Muscle of leg (tissue), 11 donors: ENCODE measurements around the gene MINAR2. TPM values are rescaled to one million over a fixed set of nuclear protein-coding genes. Genes with fewer than 3 reads are reported as not detected.

Experiments used
- DNase-seq: peaks from one replicate; pipeline ENCODE4 v3.0.0; 2013
- H3K27ac ChIP-seq: one replicate; pipeline ENCODE4 v1.5.1; 2013; ENCODE audit warnings: mild to moderate bottlenecking, low read length, control low read depth
- H3K27me3 ChIP-seq: one replicate; pipeline ENCODE4 v1.6.1; 2013; ENCODE audit warnings: low read length; ENCODE audit not compliant: control insufficient read depth, insufficient read depth
- H3K36me3 ChIP-seq: one replicate; pipeline ENCODE4 v1.6.1; 2013; ENCODE audit warnings: low read length; ENCODE audit not compliant: control insufficient read depth, insufficient read depth
- H3K4me1 ChIP-seq: one replicate; pipeline ENCODE4 v1.6.1; 2013; ENCODE audit warnings: low read length; ENCODE audit not compliant: control insufficient read depth, insufficient read depth
- H3K4me3 ChIP-seq: one replicate; pipeline ENCODE4 v1.5.1; 2013; ENCODE audit warnings: low read length, control low read depth
- H3K9me3 ChIP-seq: replicated peaks from 2 replicates; pipeline ENCODE4 v1.6.1; 2013; ENCODE audit warnings: low read depth, low read length; ENCODE audit not compliant: control insufficient read depth
- WGBS: methylation state at CpG from one replicate; pipeline ENCODE4 v1.1.5; 2013; ENCODE audit warnings: missing lambda C conversion rate; ENCODE audit not compliant: insufficient coverage; 5-methylcytosine and 5-hydroxymethylcytosine counted together
- polyA plus RNA-seq, 8 donors: library from polyadenylated mRNA; unstranded; fragments of 120-200 nt; gene quantifications; one replicate each; pipeline versions ENCODE4 v1.2.1 to v1.2.3, GENCODE V29; 2013; ENCODE audit warnings: inconsistent platforms in 1 of 8, low replicate concordance in 1 of 8; ENCODE audit not compliant: insufficient read length in 8 of 8, insufficient read depth in 1 of 8
- total RNA-seq: library from RNA; stranded (reverse); fragments of 120-200 nt; gene quantifications from one replicate; pipeline ENCODE4 v1.2.4, GENCODE V29; 2013

The MINAR2 gene
- total and polyA plus RNA-seq, 9 donors = 0.09 to 0.39 (median 0.16) TPM

- Histone ChIP-seq H3K36me3 (peaks cover 2% of the 10 kb centered on the region), H3K27me3 (no peaks in the 10 kb centered on the region), H3K4me3 (no peak overlapping the region), H3K27ac (no peak overlapping the region), H3K4me1 (peaks cover 5% of the 10 kb centered on the region), H3K9me3 (no peaks in the 10 kb centered on the region)
- DNase-seq = no peak
- WGBS = no CpG with 5 or more reads among the region's 2 CpGs
These were observed 4.2 kb upstream of the MINAR2 start for GRCh38 chr5:129743541-129744187.

- WGBS = 100% methylated on average over 1 of the region's 4 CpGs
- Histone ChIP-seq H3K4me3 (no peak overlapping the region), H3K27ac (peak overlapping the region; percentile 39), H3K9me3 (no peaks in the 10 kb centered on the region), H3K36me3 (no peaks in the 10 kb centered on the region), H3K27me3 (no peaks in the 10 kb centered on the region), H3K4me1 (peaks cover 5% of the 10 kb centered on the region)
- no peak for DNase-seq
These were observed 1.9 kb upstream of the MINAR2 start for GRCh38 chr5:129745997-129746396.

- H3K9me3 ChIP-seq = no peaks in the 10 kb centered on the region
- no CpG with 5 or more reads among the region's 2 CpGs for WGBS
- H3K27me3 ChIP-seq = no peaks in the 10 kb centered on the region
- DNase-seq = peak; percentile 70
- H3K4me3 ChIP-seq = no peak overlapping the region
- H3K27ac ChIP-seq = peak overlapping the region; percentile 50
- no peaks in the 10 kb centered on the region for H3K36me3 ChIP-seq
- H3K4me1 ChIP-seq = peaks cover 5% of the 10 kb centered on the region
These were observed 1.0 kb upstream of the MINAR2 start for GRCh38 chr5:129746876-129747275.

- H3K36me3 ChIP-seq = no peaks in the 10 kb centered on the region
- H3K9me3 ChIP-seq = no peaks in the 10 kb centered on the region
- H3K4me3 ChIP-seq = no peak overlapping the region
- no CpG with 5 or more reads among the region's 1 CpG for WGBS
- H3K27me3 ChIP-seq = no peaks in the 10 kb centered on the region
- peak overlapping the region; percentile 47 for H3K27ac ChIP-seq
- H3K4me1 ChIP-seq = peaks cover 5% of the 10 kb centered on the region
- peak; percentile 84 for DNase-seq
These were observed 1.3 kb downstream of the MINAR2 start for GRCh38 chr5:129748913-129749880.

- Histone ChIP-seq H3K27me3 (no peaks in the 10 kb centered on the region), H3K9me3 (no peaks in the 10 kb centered on the region), H3K4me1 (no peaks in the 10 kb centered on the region), H3K4me3 (no peak overlapping the region), H3K36me3 (no peaks in the 10 kb centered on the region), H3K27ac (peak overlapping the region; percentile 32)
- no CpG with 5 or more reads among the region's 1 CpG for WGBS
- DNase-seq = peak; percentile 66
These were observed 12.9 kb downstream of the MINAR2 start for GRCh38 chr5:129760636-129761325.

GRCh38 chr5:129763651-129764050 is 15.8 kb downstream of the MINAR2 start:
- DNase-seq = no peak
- WGBS = no CpG with 5 or more reads among the region's 1 CpG
- H3K4me1 ChIP-seq = no peaks in the 10 kb centered on the region

GRCh38 chr5:129766798-129767197 is 18.9 kb downstream of the MINAR2 start:
- Histone ChIP-seq H3K27ac (no peak overlapping the region), H3K27me3 (no peaks in the 10 kb centered on the region), H3K4me1 (no peaks in the 10 kb centered on the region), H3K4me3 (no peak overlapping the region), H3K36me3 (no peaks in the 10 kb centered on the region), H3K9me3 (no peaks in the 10 kb centered on the region)
- 80% methylated on average over 1 of the region's 2 CpGs for WGBS
- no peak for DNase-seq

More at GRCh38 chr5:129763651-129764050, 15.8 kb downstream of the MINAR2 start:
- Histone ChIP-seq H3K27me3 (no peaks in the 10 kb centered on the region), H3K27ac (no peak overlapping the region), H3K9me3 (no peaks in the 10 kb centered on the region), H3K36me3 (no peaks in the 10 kb centered on the region), H3K4me3 (no peak overlapping the region)

- WGBS = no CpG with 5 or more reads among the region's 3 CpGs
- DNase-seq = peak; percentile 96
- H3K9me3 ChIP-seq = no peaks in the 10 kb centered on the region
- H3K27me3 ChIP-seq = no peaks in the 10 kb centered on the region
- H3K4me3 ChIP-seq = no peak overlapping the region
- H3K27ac ChIP-seq = no peak overlapping the region
- H3K36me3 ChIP-seq = no peaks in the 10 kb centered on the region
- H3K4me1 ChIP-seq = no peaks in the 10 kb centered on the region
These were observed 20.1 kb downstream of the MINAR2 start for GRCh38 chr5:129767927-129768380.

- WGBS = no CpG with 5 or more reads among the region's 6 CpGs
- Histone ChIP-seq H3K36me3 (no peaks in the 10 kb centered on the region), H3K4me1 (no peaks in the 10 kb centered on the region), H3K9me3 (no peaks in the 10 kb centered on the region), H3K4me3 (no peak overlapping the region), H3K27me3 (no peaks in the 10 kb centered on the region), H3K27ac (no peak overlapping the region)
- DNase-seq = no peak
These were observed 20.8 kb downstream of the MINAR2 start for GRCh38 chr5:129768735-129769134.
